ENCODE results near the gene USP19.

- TF ChIP-seq TARDBP (IDR thresholded peaks at IDR 0.05; ENCODE audit: borderline replicate concordance) (no peak), TAF1 (IDR thresholded peaks at IDR 0.05; ENCODE audit: borderline replicate concordance, low read depth, low read length) (no peak), ATF7 (IDR thresholded peaks at IDR 0.05; ENCODE audit: low read depth) (no peak), BHLHE40 (IDR thresholded peaks at IDR 0.05; ENCODE audit: borderline replicate concordance in 1 of 2, low read depth in 2 of 2, low read length in 1 of 2) (no peak), MEF2A (IDR thresholded peaks at IDR 0.05; ENCODE audit: insufficient read depth, low read depth, low read length) (no peak), NBN (IDR thresholded peaks at IDR 0.05) (no peak), MXI1 (IDR thresholded peaks at IDR 0.05; ENCODE audit: low read depth, low read length) (no peak), POLR2A (IDR thresholded peaks at IDR 0.05; ENCODE audit: low read depth, low read length) (no peak), POLR2AphosphoS5 (IDR thresholded peaks at IDR 0.05; ENCODE audit: low read length) (no peak), NFXL1 (IDR thresholded peaks at IDR 0.05; ENCODE audit: borderline replicate concordance) (no peak), EP300 (IDR thresholded peaks at IDR 0.05; ENCODE audit: borderline replicate concordance in 1 of 2, control insufficient read depth in 1 of 2, low read depth in 2 of 2, low read length in 2 of 2) (no peak), RAD21 (IDR thresholded peaks at IDR 0.05; ENCODE audit: insufficient read depth, low read depth, low read length) (no peak), SRF (IDR thresholded peaks at IDR 0.05; ENCODE audit: low read depth in 2 of 2, low read length in 2 of 2) (no peak)
- TF ChIP-seq, protein P1, sequence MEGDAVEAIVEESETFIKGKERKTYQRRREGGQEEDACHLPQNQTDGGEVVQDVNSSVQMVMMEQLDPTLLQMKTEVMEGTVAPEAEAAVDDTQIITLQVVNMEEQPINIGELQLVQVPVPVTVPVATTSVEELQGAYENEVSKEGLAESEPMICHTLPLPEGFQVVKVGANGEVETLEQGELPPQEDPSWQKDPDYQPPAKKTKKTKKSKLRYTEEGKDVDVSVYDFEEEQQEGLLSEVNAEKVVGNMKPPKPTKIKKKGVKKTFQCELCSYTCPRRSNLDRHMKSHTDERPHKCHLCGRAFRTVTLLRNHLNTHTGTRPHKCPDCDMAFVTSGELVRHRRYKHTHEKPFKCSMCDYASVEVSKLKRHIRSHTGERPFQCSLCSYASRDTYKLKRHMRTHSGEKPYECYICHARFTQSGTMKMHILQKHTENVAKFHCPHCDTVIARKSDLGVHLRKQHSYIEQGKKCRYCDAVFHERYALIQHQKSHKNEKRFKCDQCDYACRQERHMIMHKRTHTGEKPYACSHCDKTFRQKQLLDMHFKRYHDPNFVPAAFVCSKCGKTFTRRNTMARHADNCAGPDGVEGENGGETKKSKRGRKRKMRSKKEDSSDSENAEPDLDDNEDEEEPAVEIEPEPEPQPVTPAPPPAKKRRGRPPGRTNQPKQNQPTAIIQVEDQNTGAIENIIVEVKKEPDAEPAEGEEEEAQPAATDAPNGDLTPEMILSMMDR (IDR thresholded peaks at IDR 0.05 in 2 of 3, conservative IDR thresholded peaks at IDR 0.05 in 1 of 3; ENCODE audit: control insufficient read depth in 2 of 3, extremely low read depth in 1 of 3, insufficient read depth in 1 of 3, low read depth in 3 of 3, low read length in 3 of 3): no peak
These were observed 1.4 kb upstream of the USP19 start for GRCh38 chr3:49122022-49122421.
